Activated CD8-positive, alpha-beta T cell treated with anti-CD3 and anti-CD28 coated beads for 36 hours (primary cell): ENCODE measurements around the gene SYNJ2. TPM values are rescaled to one million over a fixed set of nuclear protein-coding genes. Genes with fewer than 3 reads are reported as not detected.

Experiments used
- ATAC-seq: fragments of 200-7000 bp; cut with Tn5 transposase; one replicate; pipeline ENCODE4 v1.10.0; 2021; ENCODE audit warnings: mild to moderate bottlenecking, moderate library complexity
- CTCF ChIA-PET: fragments of 350-600 bp; sonication (Branson Sonifier 250); formaldehyde crosslinking; loops from one replicate; lab custom pipeline; 2021; ENCODE audit warnings: antibody characterized with exemption; lab: Charles Lee
- POLR2A ChIA-PET: fragments of 350-600 bp; sonication (Branson Sonifier 250); formaldehyde crosslinking; loops from one replicate; lab custom pipeline; 2021; ENCODE audit warnings: antibody characterized with exemption; lab: Charles Lee
- DNase-seq: peaks from one replicate; pipeline ENCODE4 v3.0.0-alpha.2; 2020
- H3K27ac Mint-ChIP-seq: one replicate; pipeline ENCODE4 v1.8.0; 2021; ENCODE audit warnings: mild to moderate bottlenecking, mixed read lengths
- H3K27me3 Mint-ChIP-seq: one replicate; pipeline ENCODE4 v1.8.0; 2021; ENCODE audit warnings: mixed read lengths
- H3K36me3 Mint-ChIP-seq: one replicate; pipeline ENCODE4 v1.8.0; 2021; ENCODE audit warnings: low read depth, mixed read lengths
- H3K4me1 Mint-ChIP-seq: one replicate; pipeline ENCODE4 v1.8.0; 2021; ENCODE audit warnings: low read depth, mixed read lengths
- H3K4me3 Mint-ChIP-seq: one replicate; pipeline ENCODE4 v1.8.0; 2021; ENCODE audit warnings: mild to moderate bottlenecking, moderate library complexity, mixed read lengths
- H3K9me3 Mint-ChIP-seq: one replicate; pipeline ENCODE4 v1.8.0; 2021; ENCODE audit warnings: mixed read lengths
- intact Hi-C: fragments of 100-400 bp; cut with micrococcal nuclease; formaldehyde crosslinking; loops from one replicate; pipeline ENCODE4 v1.10.0; 2022
- total RNA-seq, 2 experiments: library from RNA; stranded (reverse); gene quantifications; one replicate each; pipeline ENCODE4 v1.2.3, GENCODE V29; 2021
- TF ChIP-seq, protein P1 (sequence below): fragments of 200-600 bp; IDR thresholded peaks from one replicate; pipeline ENCODE4 v1.8.0; 2022; ENCODE audit warnings: antibody characterized with exemption, mild to moderate bottlenecking

Gene SYNJ2
- total RNA-seq, 2 experiments from 2014 or later = 27.7 to 28.5 TPM

DNA sequence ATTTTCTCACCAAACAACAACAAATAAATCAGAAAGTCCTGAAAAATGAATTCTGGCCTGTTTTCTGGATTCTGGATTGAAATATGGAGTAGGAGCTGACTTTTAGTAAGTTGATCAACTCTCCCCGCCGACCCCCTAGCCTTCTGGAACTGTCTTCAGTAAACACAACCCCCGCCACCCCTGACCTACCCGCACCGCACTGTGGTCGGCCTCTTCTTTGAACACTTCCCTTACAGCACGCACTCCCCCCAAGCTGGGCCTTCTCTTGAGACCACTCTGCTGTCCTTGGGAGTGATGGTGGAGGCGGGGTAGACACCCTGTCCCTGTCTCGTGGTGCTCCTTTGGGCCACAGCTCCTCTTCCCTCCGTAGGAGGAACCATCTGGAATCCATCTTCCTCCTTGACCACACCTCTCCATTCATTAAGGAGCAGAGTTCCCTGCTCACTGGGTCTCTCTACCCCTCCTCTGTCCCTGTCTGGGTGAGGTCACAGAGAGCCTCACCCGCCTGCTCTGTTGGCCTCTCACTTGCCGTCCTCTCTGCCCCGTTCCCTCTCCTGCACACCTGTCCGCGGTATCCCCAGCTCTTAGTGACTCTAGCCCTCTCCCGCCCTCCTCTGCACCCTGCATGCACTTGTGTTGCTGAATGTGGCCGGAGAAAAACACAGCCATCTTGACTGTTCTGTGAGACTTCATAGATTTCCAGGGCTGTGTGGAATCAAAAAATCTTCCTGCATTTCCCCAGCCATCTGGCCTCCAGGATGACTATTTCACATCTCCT, 19.1 kb downstream of the SYNJ2 start:
- H3K4me3 Mint-ChIP-seq = no peak overlapping the region

DNA sequence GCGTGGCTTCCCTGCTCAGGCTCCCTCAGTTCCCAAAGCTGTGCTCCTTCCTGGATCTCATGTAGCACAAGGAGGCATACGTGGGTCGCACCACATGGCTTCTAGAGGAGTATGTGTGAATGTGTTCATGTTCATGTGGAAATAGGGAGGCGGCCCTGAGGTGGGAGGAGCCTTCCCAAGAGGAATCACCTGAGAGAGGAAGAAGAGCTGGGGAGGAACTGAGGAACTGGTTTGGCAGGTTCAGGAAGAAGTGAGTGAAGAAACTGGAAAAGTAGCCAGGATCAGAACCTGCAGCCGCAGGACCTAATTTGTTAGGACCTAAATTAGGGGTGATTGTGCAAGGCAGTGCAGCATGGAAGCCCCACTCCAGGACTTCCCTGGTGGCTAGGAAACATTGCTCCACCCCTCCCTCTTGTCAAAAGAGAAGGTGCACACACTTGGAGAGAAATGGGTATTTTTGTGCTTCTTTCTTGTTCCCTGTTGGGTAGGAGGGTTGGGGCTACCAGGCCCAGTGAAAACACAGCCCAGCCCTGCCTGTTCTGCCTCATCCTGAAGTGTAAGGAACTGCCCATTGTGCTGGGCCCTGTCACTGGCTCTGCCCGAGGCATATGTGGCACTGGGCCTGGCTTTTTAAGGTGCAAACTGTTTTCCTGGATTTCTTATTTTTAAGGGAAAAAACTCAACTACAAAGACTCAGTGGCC, 20.7 kb downstream of the SYNJ2 start:
- Mint-ChIP-seq H3K27ac (no peak overlapping the region), H3K27me3 (no peaks in the 10 kb centered on the region), H3K36me3 (peaks cover 11% of the 10 kb centered on the region), H3K9me3 (no peaks in the 10 kb centered on the region), H3K4me3 (no peak overlapping the region), H3K4me1 (peaks cover 39% of the 10 kb centered on the region)
- ATAC-seq (peak; percentile 12), DNase-seq (no peak)
- TF ChIP-seq, protein P1, sequence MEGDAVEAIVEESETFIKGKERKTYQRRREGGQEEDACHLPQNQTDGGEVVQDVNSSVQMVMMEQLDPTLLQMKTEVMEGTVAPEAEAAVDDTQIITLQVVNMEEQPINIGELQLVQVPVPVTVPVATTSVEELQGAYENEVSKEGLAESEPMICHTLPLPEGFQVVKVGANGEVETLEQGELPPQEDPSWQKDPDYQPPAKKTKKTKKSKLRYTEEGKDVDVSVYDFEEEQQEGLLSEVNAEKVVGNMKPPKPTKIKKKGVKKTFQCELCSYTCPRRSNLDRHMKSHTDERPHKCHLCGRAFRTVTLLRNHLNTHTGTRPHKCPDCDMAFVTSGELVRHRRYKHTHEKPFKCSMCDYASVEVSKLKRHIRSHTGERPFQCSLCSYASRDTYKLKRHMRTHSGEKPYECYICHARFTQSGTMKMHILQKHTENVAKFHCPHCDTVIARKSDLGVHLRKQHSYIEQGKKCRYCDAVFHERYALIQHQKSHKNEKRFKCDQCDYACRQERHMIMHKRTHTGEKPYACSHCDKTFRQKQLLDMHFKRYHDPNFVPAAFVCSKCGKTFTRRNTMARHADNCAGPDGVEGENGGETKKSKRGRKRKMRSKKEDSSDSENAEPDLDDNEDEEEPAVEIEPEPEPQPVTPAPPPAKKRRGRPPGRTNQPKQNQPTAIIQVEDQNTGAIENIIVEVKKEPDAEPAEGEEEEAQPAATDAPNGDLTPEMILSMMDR = no peak
- POLR2A ChIA-PET = interaction anchor here (0.7 to 1.3 kb wide), 3 partner anchors 9 to 29 kb away, joined by 3 to 5 read pairs (median 3); no protein-coding TSS in a partner anchor
- intact Hi-C loops = no loop called here
- CTCF ChIA-PET = interaction anchor here (0.7 to 3.5 kb wide), 3 partner anchors 11 to 24 kb away, joined by 3 to 16 read pairs (median 3); no protein-coding TSS in a partner anchor

More for the DNA sequence above, 19.1 kb downstream of the SYNJ2 start:
- Mint-ChIP-seq H3K9me3 (no peaks in the 10 kb centered on the region), H3K27me3 (no peaks in the 10 kb centered on the region), H3K36me3 (peaks cover 11% of the 10 kb centered on the region), H3K4me1 (peaks cover 41% of the 10 kb centered on the region), H3K27ac (no peak overlapping the region)
- DNase-seq (no peak), ATAC-seq (no peak)
- ChIA-PET CTCF (interaction anchor here (1.2 kb wide), 1 partner anchor 73 kb away, joined by 3 read pairs; no protein-coding TSS in a partner anchor), POLR2A (interaction anchor here (1.0 to 1.6 kb wide), 4 partner anchors 10 to 47 kb away, joined by 4 to 5 read pairs (median 4); no protein-coding TSS in a partner anchor)
- intact Hi-C loops = no loop called here
- TF ChIP-seq, protein P1 = no peak

DNA sequence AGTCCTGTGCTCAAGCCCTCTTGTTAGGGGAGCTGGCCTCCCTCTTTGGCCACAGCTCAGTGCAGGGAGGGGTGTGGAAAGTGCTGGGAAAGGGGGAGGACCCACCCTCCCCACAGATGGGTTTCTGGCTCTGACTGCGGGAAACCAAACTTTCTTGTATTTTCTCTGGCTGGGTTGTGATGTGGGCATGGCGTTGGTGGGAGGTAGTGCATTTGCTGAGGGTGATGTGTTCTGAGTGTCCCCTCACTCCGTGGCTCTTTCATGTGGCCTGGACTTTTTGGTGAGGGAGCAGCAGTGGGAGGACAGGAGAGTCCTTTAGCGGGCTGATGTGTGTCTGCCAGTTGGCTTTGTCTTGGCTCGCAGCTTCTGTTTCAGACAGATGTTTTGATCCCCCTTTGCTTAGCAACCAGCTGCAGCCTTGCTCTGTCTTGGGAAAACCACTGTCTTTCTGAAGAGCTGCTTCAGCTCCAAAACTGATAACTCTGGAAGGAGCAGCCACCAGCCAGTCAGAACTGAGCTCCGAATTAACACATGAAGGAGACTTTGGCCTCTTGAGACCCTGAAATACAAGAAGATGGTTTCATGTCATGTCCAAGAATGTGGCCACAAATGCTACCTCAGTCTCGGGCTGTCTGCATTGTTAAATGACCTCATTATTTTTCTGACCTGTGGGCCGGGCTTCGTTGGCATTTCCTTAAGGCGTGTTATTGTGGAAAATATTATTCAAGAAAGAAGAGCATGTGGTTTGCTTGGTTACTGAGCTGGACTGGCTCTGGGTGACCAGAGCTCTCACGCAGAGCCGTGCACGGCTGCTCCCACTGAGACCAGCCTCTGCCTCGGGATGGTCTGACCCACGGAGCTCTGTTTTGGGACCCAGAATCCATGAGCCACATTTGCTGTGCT, 21.5 kb downstream of the SYNJ2 start:
- POLR2A ChIA-PET = interaction anchor here (0.7 to 1.3 kb wide), 5 partner anchors 10 to 28 kb away, joined by 3 to 5 read pairs (median 4); no protein-coding TSS in a partner anchor
- CTCF ChIA-PET = interaction anchor here (0.7 to 3.5 kb wide), 4 partner anchors 10 to 56 kb away, joined by 3 to 16 read pairs (median 3); no protein-coding TSS in a partner anchor
- no peaks in the 10 kb centered on the region for H3K27me3 Mint-ChIP-seq
- peak; percentile 84 for ATAC-seq
- DNase-seq = peak; percentile 74
- peaks cover 11% of the 10 kb centered on the region for H3K36me3 Mint-ChIP-seq
- intact Hi-C loops = no loop called here
- peak overlapping the region; percentile 64 for H3K27ac Mint-ChIP-seq
- peaks cover 43% of the 10 kb centered on the region for H3K4me1 Mint-ChIP-seq
- no peak overlapping the region for H3K4me3 Mint-ChIP-seq
- TF ChIP-seq, protein P1 = no peak
- no peaks in the 10 kb centered on the region for H3K9me3 Mint-ChIP-seq

DNA sequence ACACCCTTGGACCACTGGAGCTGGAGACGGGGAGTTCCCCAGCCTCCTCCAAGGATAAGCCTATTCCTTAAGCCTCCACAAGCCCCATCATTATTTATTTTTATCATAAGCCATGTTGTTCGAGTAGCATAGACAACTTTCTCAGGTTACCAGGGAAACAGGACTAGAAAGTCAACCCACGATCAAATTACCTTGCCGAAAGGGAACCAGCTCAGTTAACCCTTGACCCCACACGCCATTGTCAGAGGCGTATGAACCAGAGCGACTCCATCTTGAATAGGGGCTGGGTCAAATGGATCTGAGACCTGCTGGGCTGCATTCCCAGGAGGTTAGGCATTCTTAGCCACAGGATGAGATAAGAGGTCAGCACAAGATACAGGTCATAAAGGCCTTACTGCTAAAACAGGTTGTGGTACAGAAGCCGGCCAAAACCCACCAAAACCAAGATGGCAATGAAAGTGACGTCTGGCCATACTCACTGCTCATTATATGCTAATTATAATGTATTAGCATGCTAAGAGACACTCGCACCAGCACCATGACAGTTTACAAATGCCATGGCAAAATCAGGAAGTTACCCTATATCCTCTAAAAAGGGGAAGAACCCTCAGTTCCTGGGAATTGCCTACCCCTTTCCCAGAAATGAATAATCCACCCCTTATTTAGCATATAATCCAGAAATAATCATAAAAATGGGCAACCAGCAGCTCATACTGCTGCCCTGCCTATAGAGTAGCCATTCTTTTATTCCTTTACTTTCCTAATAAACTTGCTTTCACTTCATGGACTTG, 22.4 kb downstream of the SYNJ2 start:
- intact Hi-C loops = no loop called here
- CTCF ChIA-PET = interaction anchor here (1.0 to 3.5 kb wide), 3 partner anchors 11 to 57 kb away, joined by 3 to 16 read pairs (median 3); no protein-coding TSS in a partner anchor

More for the DNA sequence above, 22.4 kb downstream of the SYNJ2 start:
- POLR2A ChIA-PET = interaction anchor here (1.0 to 1.3 kb wide), 2 partner anchors 10 to 14 kb away, joined by 4 to 5 read pairs; no protein-coding TSS in a partner anchor
- DNase-seq = no peak
- H3K9me3 Mint-ChIP-seq = no peaks in the 10 kb centered on the region
- H3K4me1 Mint-ChIP-seq = peaks cover 52% of the 10 kb centered on the region
- peaks cover 18% of the 10 kb centered on the region for H3K36me3 Mint-ChIP-seq
- TF ChIP-seq, protein P1 = no peak
- H3K4me3 Mint-ChIP-seq = no peak overlapping the region
- H3K27me3 Mint-ChIP-seq = no peaks in the 10 kb centered on the region
- H3K27ac Mint-ChIP-seq = no peak overlapping the region
- ATAC-seq = no peak
